ENCODE data around the gene ADAM17.
"Not testable (repeated sequence)": the region's sequence is repeated elsewhere in the genome, so short reads cannot be mapped to it uniquely, and the experiment has no call there.

Gene ADAM17

GRCh38 chr2:9592699-9593098 is 37.1 kb upstream of the ADAM17 start:
- H3K9me3 ChIP-seq (ENCODE audit: control insufficient read depth, low read length) = no peaks in the 10 kb centered on the region
- peaks cover 5% of the 10 kb centered on the region for H3K4me1 ChIP-seq
- H2AFZ ChIP-seq = no peak overlapping the region
- H3K36me3 ChIP-seq (ENCODE audit: control insufficient read depth, insufficient read depth, low read length) = no peaks in the 10 kb centered on the region
- no peak overlapping the region for H3K4me3 ChIP-seq (ENCODE audit: low read depth, low read length)
- peaks cover 31% of the 10 kb centered on the region for H3K79me2 ChIP-seq
- no peak for TF ChIP-seq CTCF (IDR thresholded peaks at IDR 0.05)
- no peak overlapping the region for H3K27ac ChIP-seq
- H3K9ac ChIP-seq = no peak overlapping the region
- H3K27me3 ChIP-seq (ENCODE audit: control insufficient read depth, insufficient read depth, low read length) = no peaks in the 10 kb centered on the region
- H3K4me2 ChIP-seq (ENCODE audit: low read length) = no peak overlapping the region

GRCh38 chr2:9590641-9591040 is 35.0 kb upstream of the ADAM17 start:
- no peaks in the 10 kb centered on the region for H3K27me3 ChIP-seq (ENCODE audit: control insufficient read depth, insufficient read depth, low read length)
- H3K4me2 ChIP-seq (ENCODE audit: low read length) = no peak overlapping the region
- no peak for TF ChIP-seq CTCF (IDR thresholded peaks at IDR 0.05)
- H3K79me2 ChIP-seq = peaks cover 22% of the 10 kb centered on the region
- no peak overlapping the region for H3K4me3 ChIP-seq (ENCODE audit: low read depth, low read length)
- no peaks in the 10 kb centered on the region for H3K9me3 ChIP-seq (ENCODE audit: control insufficient read depth, low read length)
- H3K27ac ChIP-seq = no peak overlapping the region
- H3K36me3 ChIP-seq (ENCODE audit: control insufficient read depth, insufficient read depth, low read length) = no peaks in the 10 kb centered on the region
- no peaks in the 10 kb centered on the region for H3K4me1 ChIP-seq
- H3K9ac ChIP-seq = no peak overlapping the region
- H2AFZ ChIP-seq = no peak overlapping the region

- Histone ChIP-seq H3K36me3 (ENCODE audit: control insufficient read depth, insufficient read depth, low read length) (no peaks in the 10 kb centered on the region), H3K4me2 (ENCODE audit: low read length) (no peak overlapping the region), H3K27me3 (ENCODE audit: control insufficient read depth, insufficient read depth, low read length) (no peaks in the 10 kb centered on the region), H3K27ac (no peak overlapping the region), H3K4me3 (ENCODE audit: low read depth, low read length) (no peak overlapping the region), H2AFZ (no peak overlapping the region), H3K4me1 (no peaks in the 10 kb centered on the region), H3K9ac (no peak overlapping the region), H3K79me2 (peaks cover 3% of the 10 kb centered on the region), H3K9me3 (ENCODE audit: control insufficient read depth, low read length) (no peaks in the 10 kb centered on the region)
- TF ChIP-seq CTCF (IDR thresholded peaks at IDR 0.05) = no peak
These were observed 30.8 kb upstream of the ADAM17 start for GRCh38 chr2:9586465-9586864.

GRCh38 chr2:9585486-9585885 is 29.9 kb upstream of the ADAM17 start:
- no peak overlapping the region for H2AFZ ChIP-seq
- H3K27ac ChIP-seq = no peak overlapping the region
- TF ChIP-seq CTCF (IDR thresholded peaks at IDR 0.05) = no peak
- no peaks in the 10 kb centered on the region for H3K9me3 ChIP-seq (ENCODE audit: control insufficient read depth, low read length)
- H3K4me2 ChIP-seq (ENCODE audit: low read length) = no peak overlapping the region
- peaks cover 3% of the 10 kb centered on the region for H3K79me2 ChIP-seq
- no peaks in the 10 kb centered on the region for H3K4me1 ChIP-seq
- no peaks in the 10 kb centered on the region for H3K36me3 ChIP-seq (ENCODE audit: control insufficient read depth, insufficient read depth, low read length)
- H3K9ac ChIP-seq = no peak overlapping the region
- no peak overlapping the region for H3K4me3 ChIP-seq (ENCODE audit: low read depth, low read length)
- no peaks in the 10 kb centered on the region for H3K27me3 ChIP-seq (ENCODE audit: control insufficient read depth, insufficient read depth, low read length)

GRCh38 chr2:9584902-9585301 is 29.3 kb upstream of the ADAM17 start:
- H3K36me3 ChIP-seq (ENCODE audit: control insufficient read depth, insufficient read depth, low read length); H3K4me3 ChIP-seq (ENCODE audit: low read depth, low read length): not testable (repeated sequence)

More at GRCh38 chr2:9584902-9585301, 29.3 kb upstream of the ADAM17 start:
- not testable (repeated sequence) for H3K4me1 ChIP-seq; H3K9ac ChIP-seq; H3K27ac ChIP-seq; H3K9me3 ChIP-seq (ENCODE audit: control insufficient read depth, low read length); H3K4me2 ChIP-seq (ENCODE audit: low read length); H2AFZ ChIP-seq; H3K79me2 ChIP-seq; H3K27me3 ChIP-seq (ENCODE audit: control insufficient read depth, insufficient read depth, low read length)
